HAP-1 (cell line): ENCODE data around the gene MED16.
"Not testable (repeated sequence)": the region's sequence is repeated elsewhere in the genome, so short reads cannot be mapped to it uniquely, and the experiment has no call there.

ENCODE experiments used
- DNase-seq, 2 experiments: peaks; one replicate each; pipeline ENCODE4 v3.0.0-alpha.2; 2016 to 2020; ENCODE audit warnings: low spot score in 2 of 2
- H3K27me3 ChIP-seq: fragments of 250-450 bp; sonication (Bioruptor Pico); 2 replicates; pipeline ENCODE4 v1.5.1; 2020; ENCODE audit warnings: low read depth, mild to moderate bottlenecking, moderate library complexity
- H3K36me3 ChIP-seq: fragments of 250-450 bp; sonication (Bioruptor Pico); replicated peaks from 2 replicates; pipeline ENCODE4 v1.5.1; 2020; ENCODE audit warnings: mild to moderate bottlenecking
- H3K4me1 ChIP-seq: fragments of 250-450 bp; sonication (Bioruptor Pico); 2 replicates; pipeline ENCODE4 v1.5.1; 2020; ENCODE audit warnings: mild to moderate bottlenecking
- H3K4me3 ChIP-seq: fragments of 250-450 bp; sonication (Bioruptor Pico); 2 replicates; pipeline ENCODE4 v1.5.1; 2020; ENCODE audit warnings: mild to moderate bottlenecking, moderate library complexity
- H3K9me3 ChIP-seq: fragments of 250-450 bp; sonication (Bioruptor Pico); 2 replicates; pipeline ENCODE4 v1.5.1; 2020; ENCODE audit warnings: mild to moderate bottlenecking, moderate library complexity
- in situ Hi-C: fragments of 300-500 bp; cut with MboI; formaldehyde crosslinking; loops from 3 replicates; pipeline ENCODE4 v1.14.3; 2020; ENCODE audit warnings: low sequenced_read_pairs, inconsistent platforms, mixed read lengths

MED16 gene

GRCh38 chr19:844546-844971 is 48.4 kb downstream of the MED16 start:
- Histone ChIP-seq H3K27me3 (peaks cover 12% of the 10 kb centered on the region), H3K9me3 (no peaks in the 10 kb centered on the region), H3K4me1 (peaks cover 11% of the 10 kb centered on the region), H3K36me3 (no peaks in the 10 kb centered on the region), H3K4me3 (0 out of 2 replicates have a peak overlapping the region, but pooled peaks have one; percentile 4)
- peak in 1 of 2 experiments; percentile 50 for DNase-seq
- in situ Hi-C loops = no loop called here

DNA sequence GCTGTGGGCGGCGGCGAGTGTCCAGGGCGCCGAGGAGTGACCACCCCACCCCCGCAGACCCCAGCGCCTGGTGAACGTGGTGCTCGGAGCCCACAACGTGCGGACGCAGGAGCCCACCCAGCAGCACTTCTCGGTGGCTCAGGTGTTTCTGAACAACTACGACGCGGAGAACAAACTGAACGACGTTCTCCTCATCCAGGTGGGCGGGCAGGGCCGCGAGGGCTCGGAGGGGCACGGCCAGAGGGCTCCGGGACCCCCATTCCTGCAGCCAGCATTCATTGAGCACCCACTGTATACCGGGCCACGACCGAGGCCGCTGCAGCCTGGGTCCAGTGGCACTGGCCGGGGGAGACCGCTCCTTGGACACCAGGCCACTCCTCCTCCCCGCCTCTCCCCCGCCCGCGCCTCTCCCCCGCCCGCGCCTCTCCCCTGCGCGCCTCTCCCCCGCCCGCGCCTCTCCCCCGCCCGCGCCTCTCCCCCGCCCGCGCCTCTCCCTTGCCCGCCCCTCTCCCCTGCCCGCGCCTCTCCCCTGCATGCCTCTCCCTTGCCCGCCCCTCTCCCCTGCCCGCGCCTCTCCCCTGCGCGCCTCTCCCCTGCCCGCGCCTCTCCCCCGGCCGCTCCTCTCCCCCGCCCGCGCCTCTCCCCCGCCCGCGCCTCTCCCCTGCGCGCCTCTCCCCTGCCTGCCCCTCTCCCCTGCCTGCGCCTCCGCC is 49.0 kb downstream of the MED16 start:
- Histone ChIP-seq H3K4me3 (peak overlapping the region; percentile 15; the same call in 1 of the 2 replicates), H3K9me3 (no peaks in the 10 kb centered on the region), H3K4me1 (peaks cover 11% of the 10 kb centered on the region), H3K36me3 (no peaks in the 10 kb centered on the region), H3K27me3 (peaks cover 12% of the 10 kb centered on the region)
- DNase-seq = peak in 1 of 2 experiments; percentile 53
- in situ Hi-C loops = no loop called here

- Histone ChIP-seq H3K36me3 (no peaks in the 10 kb centered on the region), H3K27me3 (peaks cover 12% of the 10 kb centered on the region), H3K4me3 (no peak overlapping the region; the same call in 1 of the 2 replicates), H3K4me1 (peaks cover 11% of the 10 kb centered on the region), H3K9me3 (no peaks in the 10 kb centered on the region)
- peak in 1 of 2 experiments; percentile 67 for DNase-seq
- in situ Hi-C loops = no loop called here
Observed at GRCh38 chr19:843180-843835, 49.7 kb downstream of the MED16 start.

DNA sequence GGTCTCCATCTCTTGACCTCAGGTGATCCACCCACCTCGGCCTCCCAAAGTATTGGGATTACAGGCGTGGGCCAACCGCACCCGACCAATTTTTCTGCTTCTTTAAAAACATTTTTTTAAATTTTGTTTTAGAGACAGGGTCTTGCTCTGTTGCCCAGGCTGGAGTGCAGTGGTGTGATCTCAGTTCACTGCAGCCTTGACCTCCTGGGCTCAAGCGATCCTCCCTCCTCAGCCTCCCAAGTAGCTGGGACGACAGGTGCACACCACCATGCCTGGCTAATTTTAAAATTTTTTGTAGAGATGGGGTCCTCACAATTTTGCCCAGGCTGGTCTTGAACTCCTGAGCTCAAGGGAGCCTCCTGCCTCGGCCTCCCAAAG is 50.2 kb downstream of the MED16 start:
- H3K36me3 ChIP-seq, in situ Hi-C loops, DNase-seq, H3K4me3 ChIP-seq, H3K9me3 ChIP-seq: not testable (repeated sequence)
- Histone ChIP-seq H3K27me3 (peaks cover 12% of the 10 kb centered on the region), H3K4me1 (peaks cover 11% of the 10 kb centered on the region)

DNA sequence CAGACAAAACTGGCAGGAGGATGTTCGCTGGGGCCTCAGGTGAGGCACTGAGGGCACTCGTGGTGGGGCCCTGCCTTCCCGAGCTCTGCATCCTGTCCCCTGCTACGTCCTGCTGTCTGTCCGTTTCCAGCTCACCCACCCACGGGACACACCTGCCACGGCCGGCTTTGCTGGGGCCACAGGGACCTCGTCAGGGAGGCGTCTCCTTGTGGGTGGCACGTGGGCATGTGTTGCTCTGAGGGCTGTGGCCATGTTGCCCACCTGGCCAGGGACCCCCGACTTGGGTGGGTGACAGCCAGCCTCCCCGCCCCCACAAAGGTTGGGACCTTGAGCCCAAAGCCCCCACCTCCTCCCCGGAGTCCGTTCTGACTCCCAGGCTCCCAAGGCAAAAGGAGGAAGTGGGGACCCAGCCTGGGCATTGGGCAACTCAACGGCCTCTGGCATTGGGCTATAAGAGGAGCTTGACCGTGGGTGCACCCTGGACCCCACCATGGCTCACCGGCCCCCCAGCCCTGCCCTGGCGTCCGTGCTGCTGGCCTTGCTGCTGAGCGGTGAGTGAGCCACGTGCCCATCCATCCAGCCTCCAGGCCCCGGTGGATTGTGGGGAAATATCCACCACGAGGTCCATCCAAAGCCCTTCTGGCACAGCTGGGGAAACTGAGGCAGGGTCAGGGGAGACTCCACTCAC is 52.3 kb downstream of the MED16 start, which contains the start of gene PRTN3:
Gene PRTN3 (plus strand): TSS at position 481 of the 688 bp plus-strand sequence. CDS start 10 bp downstream, at position 491.
- Histone ChIP-seq H3K4me1 (peaks cover 11% of the 10 kb centered on the region), H3K9me3 (no peaks in the 10 kb centered on the region), H3K27me3 (peaks cover 12% of the 10 kb centered on the region), H3K36me3 (no peaks in the 10 kb centered on the region), H3K4me3 (no peak within 1 kb of the TSS)
- in situ Hi-C loops = no loop called here
- DNase-seq = no peak

- no peak for DNase-seq
Observed at GRCh38 chr19:835210-835810, 57.7 kb downstream of the MED16 start.

DNA sequence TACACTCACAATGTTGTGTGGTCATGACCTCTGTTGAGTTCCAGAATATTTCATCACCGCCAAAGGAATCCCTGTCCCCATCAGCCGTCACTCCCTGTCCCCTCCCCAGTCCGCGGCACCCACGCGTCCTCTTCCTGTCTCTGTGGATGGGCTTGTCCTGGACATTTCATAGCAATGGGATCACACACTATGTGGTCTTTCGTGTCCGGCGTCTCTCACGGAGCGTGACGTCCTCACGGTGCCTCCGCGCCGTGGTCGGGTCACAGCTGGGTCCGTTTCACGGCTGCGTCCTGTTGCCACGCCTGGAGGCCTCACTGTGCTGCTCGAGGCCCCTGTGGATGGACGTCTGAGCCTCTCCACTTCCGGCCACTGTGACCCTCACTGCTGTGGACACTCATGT is 58.8 kb downstream of the MED16 start:
- Histone ChIP-seq H3K9me3 (no peaks in the 10 kb centered on the region), H3K36me3 (no peaks in the 10 kb centered on the region), H3K27me3 (no peaks in the 10 kb centered on the region), H3K4me3 (no peak overlapping the region), H3K4me1 (no peaks in the 10 kb centered on the region)
- in situ Hi-C loops = no loop called here
- DNase-seq = no peak

More at GRCh38 chr19:835210-835810, 57.7 kb downstream of the MED16 start:
- in situ Hi-C loops = no loop called here
- H3K4me3 ChIP-seq = no peak overlapping the region
- H3K9me3 ChIP-seq = no peaks in the 10 kb centered on the region
- no peaks in the 10 kb centered on the region for H3K4me1 ChIP-seq
- H3K36me3 ChIP-seq = no peaks in the 10 kb centered on the region
- no peaks in the 10 kb centered on the region for H3K27me3 ChIP-seq

DNA sequence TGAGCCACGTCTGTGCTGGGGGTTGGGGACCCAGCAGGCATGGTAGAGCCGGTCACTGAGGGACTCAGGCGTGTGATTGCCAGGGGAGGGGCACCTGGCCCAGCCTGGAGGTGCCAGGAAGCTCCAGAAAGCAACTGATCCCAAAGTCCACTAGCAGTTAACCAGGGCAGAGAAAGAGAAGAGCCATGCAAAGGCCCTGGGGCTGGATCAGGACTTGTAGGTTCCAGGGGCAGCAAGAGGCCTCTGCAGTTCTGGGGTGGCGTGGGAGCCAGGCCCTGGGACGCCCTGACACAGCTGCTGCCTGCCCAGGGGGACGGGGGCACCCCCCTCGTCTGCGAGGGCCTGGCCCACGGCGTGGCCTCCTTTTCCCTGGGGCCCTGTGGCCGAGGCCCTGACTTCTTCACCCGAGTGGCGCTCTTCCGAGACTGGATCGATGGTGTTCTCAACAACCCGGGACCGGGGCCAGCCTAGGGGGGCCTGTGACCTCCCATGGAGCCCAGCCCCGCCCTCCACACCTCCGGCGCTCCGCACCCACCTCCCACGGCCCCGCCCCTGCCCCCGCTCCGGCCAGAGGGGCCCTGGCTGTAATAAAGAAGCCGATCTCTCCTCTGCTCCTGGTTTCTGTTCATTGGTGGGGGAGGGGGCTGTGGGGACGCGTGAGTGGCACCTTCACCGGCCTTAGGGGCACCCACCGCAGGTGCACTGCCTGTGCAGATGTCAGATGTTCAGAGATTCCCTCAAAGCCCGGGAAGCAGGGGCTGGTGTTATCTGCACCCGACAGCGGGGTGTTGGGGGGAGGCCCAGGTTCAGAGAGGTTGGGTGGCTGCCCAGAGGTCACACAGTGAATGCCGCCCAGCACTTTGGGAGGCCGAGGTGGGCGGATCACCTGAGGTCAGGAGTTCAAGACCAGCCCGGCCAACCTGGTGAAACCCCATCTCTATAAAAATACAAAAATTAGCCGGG is 61.3 kb downstream of the MED16 start:
- Histone ChIP-seq H3K4me1 (no peaks in the 10 kb centered on the region), H3K27me3 (no peaks in the 10 kb centered on the region), H3K4me3 (no peak overlapping the region), H3K36me3 (no peaks in the 10 kb centered on the region), H3K9me3 (no peaks in the 10 kb centered on the region)
- in situ Hi-C loops = no loop called here
- no peak for DNase-seq

GRCh38 chr19:829129-829758 is 63.7 kb downstream of the MED16 start:
- no peak overlapping the region for H3K4me3 ChIP-seq
- H3K27me3 ChIP-seq = no peaks in the 10 kb centered on the region
- no peaks in the 10 kb centered on the region for H3K36me3 ChIP-seq
- in situ Hi-C loops = no loop called here
- DNase-seq = no peak
- no peaks in the 10 kb centered on the region for H3K4me1 ChIP-seq
- no peaks in the 10 kb centered on the region for H3K9me3 ChIP-seq

- Histone ChIP-seq H3K36me3 (no peaks in the 10 kb centered on the region), H3K9me3 (no peaks in the 10 kb centered on the region), H3K27me3 (no peaks in the 10 kb centered on the region), H3K4me1 (no peaks in the 10 kb centered on the region), H3K4me3 (no peak within 1 kb of the TSS)
- no peak for DNase-seq
- in situ Hi-C loops = no loop called here
Observed at GRCh38 chr19:827710-828321, 65.2 kb downstream of the MED16 start, which contains the start of gene AZU1. TSS of gene AZU1 (plus strand) at chr19:827837. CDS start at chr19:827847, 10 bp downstream.

DNA sequence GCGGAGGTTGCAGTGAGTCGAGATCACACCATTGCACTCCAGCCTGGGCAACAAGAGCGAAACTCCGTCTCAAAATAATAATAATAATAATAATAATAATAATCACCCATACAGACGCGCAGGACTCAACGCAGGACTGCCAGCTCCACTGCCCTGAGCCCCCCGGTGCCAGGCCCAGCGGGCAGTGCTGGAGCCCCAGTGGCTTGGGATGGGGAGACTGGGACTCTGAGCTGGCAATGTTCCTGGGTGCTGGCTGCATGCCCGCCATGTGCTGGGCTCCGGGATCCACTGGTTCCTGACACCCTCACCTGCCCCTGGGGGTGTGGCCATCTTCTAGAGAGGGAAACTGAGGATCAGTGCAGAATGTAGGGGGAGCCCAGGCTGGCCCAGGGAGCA is 65.7 kb downstream of the MED16 start:
- in situ Hi-C loops = no loop called here
- Histone ChIP-seq H3K4me3 (no peak overlapping the region), H3K4me1 (no peaks in the 10 kb centered on the region)

More for the DNA sequence above, 65.7 kb downstream of the MED16 start:
- no peak for DNase-seq
- Histone ChIP-seq H3K27me3 (no peaks in the 10 kb centered on the region), H3K36me3 (no peaks in the 10 kb centered on the region), H3K9me3 (no peaks in the 10 kb centered on the region)
